Measurements from ENCODE around the gene MAPRE3. TPM values are rescaled to one million over a fixed set of nuclear protein-coding genes. Genes with fewer than 3 reads are reported as not detected.

MAPRE3 gene
- total and polyA plus RNA-seq, 4 donors, result 21.2 to 200 (median 115) TPM

DNA sequence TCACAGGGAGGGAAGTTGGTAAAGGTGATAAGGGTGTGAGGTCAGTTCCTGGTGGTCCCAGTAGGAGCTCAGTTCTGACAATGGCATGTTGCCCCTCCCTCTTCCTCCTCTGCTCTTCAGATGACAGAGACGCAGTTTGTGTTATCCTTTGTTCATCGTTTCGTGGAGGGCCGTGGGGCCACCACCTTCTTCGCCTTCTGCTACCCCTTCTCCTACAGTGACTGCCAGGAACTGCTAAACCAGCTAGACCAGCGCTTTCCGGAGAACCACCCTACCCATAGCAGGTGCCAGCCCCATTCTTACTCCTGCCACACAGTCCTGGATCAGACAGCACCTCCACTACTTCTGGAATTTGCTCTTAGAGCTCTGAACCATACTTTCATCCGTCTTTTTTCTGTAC is 83.3 kb downstream of the MAPRE3 start:
- Histone ChIP-seq H3K9me3 (ENCODE audit: control insufficient read depth, insufficient read depth, low read length) (no peaks in the 10 kb centered on the region), H3K27me3 (ENCODE audit: control insufficient read depth, insufficient read depth, low read length) (no peaks in the 10 kb centered on the region), H3K27ac (ENCODE audit: low read depth, low read length) (no peak overlapping the region), H3K36me3 (ENCODE audit: control insufficient read depth, insufficient read depth, low read length) (peaks cover 58% of the 10 kb centered on the region), H3K4me3 (ENCODE audit: low read depth, low read length) (no peak overlapping the region), H3K4me1 (ENCODE audit: control insufficient read depth, insufficient read depth, low read length) (peaks cover 21% of the 10 kb centered on the region)
- 85% methylated on average over 8 of the region's 8 CpGs for WGBS (ENCODE audit: insufficient coverage)
- no peak for DNase-seq (ENCODE audit: low read depth in 4 of 6, low spot score in 6 of 6)

GRCh38 chr2:27054721-27055120 is 84.3 kb downstream of the MAPRE3 start:
- H3K4me3 ChIP-seq (ENCODE audit: low read depth, low read length), result no peak overlapping the region
- DNase-seq (ENCODE audit: low read depth in 4 of 6, low spot score in 6 of 6), result no peak
- 95% methylated on average over 9 of the region's 11 CpGs for WGBS (ENCODE audit: insufficient coverage)
- peaks cover 12% of the 10 kb centered on the region for H3K4me1 ChIP-seq (ENCODE audit: control insufficient read depth, insufficient read depth, low read length)
- H3K9me3 ChIP-seq (ENCODE audit: control insufficient read depth, insufficient read depth, low read length), result no peaks in the 10 kb centered on the region
- peaks cover 67% of the 10 kb centered on the region for H3K36me3 ChIP-seq (ENCODE audit: control insufficient read depth, insufficient read depth, low read length)
- H3K27me3 ChIP-seq (ENCODE audit: control insufficient read depth, insufficient read depth, low read length), result no peaks in the 10 kb centered on the region
- H3K27ac ChIP-seq (ENCODE audit: low read depth, low read length), result no peak overlapping the region

DNA sequence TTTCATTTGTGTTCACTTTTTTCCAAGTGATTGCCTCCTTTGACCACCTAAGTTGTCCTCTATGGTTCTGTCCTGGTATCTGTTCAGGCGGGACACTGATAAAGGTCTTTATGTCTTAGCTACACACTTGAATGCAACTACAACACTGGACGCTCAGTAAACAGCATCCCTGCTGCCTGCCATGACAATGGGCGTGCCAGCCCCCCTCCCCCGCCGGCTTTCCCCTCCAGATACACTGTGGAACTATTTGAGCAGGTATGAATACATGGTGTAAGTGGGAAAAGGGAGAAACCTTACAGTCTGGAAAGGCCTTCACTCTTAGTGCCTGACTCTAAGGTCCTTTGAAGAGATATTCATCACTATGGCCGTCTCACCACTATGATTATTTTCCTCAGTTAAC is 86.7 kb downstream of the MAPRE3 start:
- DNase-seq (ENCODE audit: low read depth in 4 of 6, low spot score in 6 of 6), result no peak
- Histone ChIP-seq H3K4me1 (ENCODE audit: control insufficient read depth, insufficient read depth, low read length) (peaks cover 5% of the 10 kb centered on the region), H3K9me3 (ENCODE audit: control insufficient read depth, insufficient read depth, low read length) (no peaks in the 10 kb centered on the region), H3K4me3 (ENCODE audit: low read depth, low read length) (no peak overlapping the region), H3K36me3 (ENCODE audit: control insufficient read depth, insufficient read depth, low read length) (peaks cover 77% of the 10 kb centered on the region), H3K27me3 (ENCODE audit: control insufficient read depth, insufficient read depth, low read length) (no peaks in the 10 kb centered on the region), H3K27ac (ENCODE audit: low read depth, low read length) (no peak overlapping the region)
- no CpG with 5 or more reads among the region's 6 CpGs for WGBS (ENCODE audit: insufficient coverage)

GRCh38 chr2:27058210-27058609 is 87.8 kb downstream of the MAPRE3 start:
- Histone ChIP-seq H3K36me3 (ENCODE audit: control insufficient read depth, insufficient read depth, low read length) (peaks cover 77% of the 10 kb centered on the region), H3K27me3 (ENCODE audit: control insufficient read depth, insufficient read depth, low read length) (no peaks in the 10 kb centered on the region), H3K4me3 (ENCODE audit: low read depth, low read length) (no peak overlapping the region), H3K9me3 (ENCODE audit: control insufficient read depth, insufficient read depth, low read length) (no peaks in the 10 kb centered on the region), H3K27ac (ENCODE audit: low read depth, low read length) (no peak overlapping the region), H3K4me1 (ENCODE audit: control insufficient read depth, insufficient read depth, low read length) (no peaks in the 10 kb centered on the region)
- no peak for DNase-seq (ENCODE audit: low read depth in 4 of 6, low spot score in 6 of 6)
- 96% methylated on average over 10 of the region's 10 CpGs for WGBS (ENCODE audit: insufficient coverage)

GRCh38 chr2:27059141-27059820 is 88.8 kb downstream of the MAPRE3 start:
- Histone ChIP-seq H3K9me3 (ENCODE audit: control insufficient read depth, insufficient read depth, low read length) (no peaks in the 10 kb centered on the region), H3K4me1 (ENCODE audit: control insufficient read depth, insufficient read depth, low read length) (no peaks in the 10 kb centered on the region), H3K36me3 (ENCODE audit: control insufficient read depth, insufficient read depth, low read length) (peaks cover 71% of the 10 kb centered on the region), H3K27ac (ENCODE audit: low read depth, low read length) (no peak overlapping the region), H3K27me3 (ENCODE audit: control insufficient read depth, insufficient read depth, low read length) (no peaks in the 10 kb centered on the region), H3K4me3 (ENCODE audit: low read depth, low read length) (no peak overlapping the region)
- DNase-seq (ENCODE audit: low read depth in 4 of 6, low spot score in 6 of 6), result no peak
- 89% methylated on average over 15 of the region's 15 CpGs for WGBS (ENCODE audit: insufficient coverage)

DNA sequence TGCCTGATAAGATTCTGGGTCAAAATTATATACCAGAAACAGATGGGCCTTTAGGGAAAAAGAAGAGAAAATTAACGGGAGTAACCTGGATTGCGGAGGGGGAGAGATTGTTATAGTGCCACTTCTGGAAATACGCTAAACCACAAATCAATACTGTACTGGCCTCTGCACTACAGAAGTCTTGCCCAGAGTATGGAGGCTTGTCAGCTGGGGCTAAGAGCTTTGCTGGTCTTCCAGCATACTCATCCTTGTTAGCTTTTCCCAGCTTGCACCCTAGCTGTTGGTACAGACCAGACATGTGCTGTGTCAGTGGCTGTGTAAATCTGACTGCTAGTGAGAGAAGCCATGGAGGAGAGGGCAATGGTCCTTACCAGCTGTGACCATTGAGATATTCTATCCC is 89.9 kb downstream of the MAPRE3 start:
- peaks cover 65% of the 10 kb centered on the region for H3K36me3 ChIP-seq (ENCODE audit: control insufficient read depth, insufficient read depth, low read length)
- H3K27ac ChIP-seq (ENCODE audit: low read depth, low read length), result no peak overlapping the region
- H3K4me3 ChIP-seq (ENCODE audit: low read depth, low read length), result no peak overlapping the region
- no peaks in the 10 kb centered on the region for H3K4me1 ChIP-seq (ENCODE audit: control insufficient read depth, insufficient read depth, low read length)
- WGBS (ENCODE audit: insufficient coverage), result no CpG with 5 or more reads among the region's 3 CpGs
- no peaks in the 10 kb centered on the region for H3K27me3 ChIP-seq (ENCODE audit: control insufficient read depth, insufficient read depth, low read length)
- no peaks in the 10 kb centered on the region for H3K9me3 ChIP-seq (ENCODE audit: control insufficient read depth, insufficient read depth, low read length)
- DNase-seq (ENCODE audit: low read depth in 4 of 6, low spot score in 6 of 6), result no peak

DNA sequence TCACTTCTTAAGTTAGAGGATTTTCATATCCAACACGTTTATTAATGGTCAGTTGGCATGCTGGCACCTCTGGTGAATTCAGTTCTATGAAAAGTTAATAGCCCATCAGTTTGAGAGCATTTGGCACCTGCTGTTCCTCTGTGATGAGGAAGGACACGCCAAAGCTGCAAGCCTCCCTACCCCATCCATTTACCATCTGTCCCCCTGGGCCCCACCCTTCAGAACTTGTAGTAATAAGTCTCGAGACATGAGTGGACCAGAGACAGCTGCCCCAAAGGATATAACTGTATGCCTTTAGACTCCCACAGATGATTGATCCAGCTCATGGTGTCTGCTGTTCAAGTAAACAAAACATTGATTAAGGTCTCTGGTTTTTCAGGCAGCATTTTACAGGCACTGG is 94.7 kb downstream of the MAPRE3 start:
- WGBS (ENCODE audit: insufficient coverage), result no CpG with 5 or more reads among the region's 3 CpGs

GRCh38 chr2:27067385-27067784 is 96.9 kb downstream of the MAPRE3 start:
- no peaks in the 10 kb centered on the region for H3K27me3 ChIP-seq (ENCODE audit: control insufficient read depth, insufficient read depth, low read length)
- H3K9me3 ChIP-seq (ENCODE audit: control insufficient read depth, insufficient read depth, low read length), result no peaks in the 10 kb centered on the region
- H3K4me3 ChIP-seq (ENCODE audit: low read depth, low read length), result no peak overlapping the region
- DNase-seq (ENCODE audit: low read depth in 4 of 6, low spot score in 6 of 6), result no peak
- H3K27ac ChIP-seq (ENCODE audit: low read depth, low read length), result no peak overlapping the region
- 97% methylated on average over 5 of the region's 5 CpGs for WGBS (ENCODE audit: insufficient coverage)
- peaks cover 49% of the 10 kb centered on the region for H3K36me3 ChIP-seq (ENCODE audit: control insufficient read depth, insufficient read depth, low read length)
- H3K4me1 ChIP-seq (ENCODE audit: control insufficient read depth, insufficient read depth, low read length), result peaks cover 20% of the 10 kb centered on the region

More for the DNA sequence above, 94.7 kb downstream of the MAPRE3 start:
- H3K27me3 ChIP-seq (ENCODE audit: control insufficient read depth, insufficient read depth, low read length), result no peaks in the 10 kb centered on the region
- H3K4me1 ChIP-seq (ENCODE audit: control insufficient read depth, insufficient read depth, low read length), result peaks cover 12% of the 10 kb centered on the region
- H3K36me3 ChIP-seq (ENCODE audit: control insufficient read depth, insufficient read depth, low read length), result peaks cover 57% of the 10 kb centered on the region
- H3K27ac ChIP-seq (ENCODE audit: low read depth, low read length), result no peak overlapping the region
- no peak overlapping the region for H3K4me3 ChIP-seq (ENCODE audit: low read depth, low read length)
- H3K9me3 ChIP-seq (ENCODE audit: control insufficient read depth, insufficient read depth, low read length), result no peaks in the 10 kb centered on the region
- DNase-seq (ENCODE audit: low read depth in 4 of 6, low spot score in 6 of 6), result no peak

DNA sequence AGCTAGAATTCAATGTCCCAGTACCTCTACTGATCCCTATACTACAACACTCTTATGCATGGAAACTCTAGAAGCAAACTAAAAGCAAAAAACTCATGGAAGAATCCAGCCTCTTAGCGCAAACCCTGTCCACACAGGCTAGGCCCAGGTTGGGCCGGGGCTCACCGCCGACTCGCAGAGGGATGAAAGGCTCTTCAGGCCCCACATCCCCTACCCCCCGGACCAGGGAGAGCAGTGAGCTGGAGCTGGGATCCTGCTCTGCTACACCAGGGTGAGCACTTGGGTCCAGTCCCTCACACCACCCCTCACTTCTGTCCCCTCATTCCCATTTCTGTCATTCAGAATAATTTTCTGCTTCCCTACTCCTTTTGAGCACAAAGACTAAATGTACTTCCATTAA is 99.0 kb downstream of the MAPRE3 start:
- peaks cover 25% of the 10 kb centered on the region for H3K4me1 ChIP-seq (ENCODE audit: control insufficient read depth, insufficient read depth, low read length)
- WGBS (ENCODE audit: insufficient coverage), result 93% methylated on average over 6 of the region's 6 CpGs

GRCh38 chr2:27069961-27070618 is 99.7 kb downstream of the MAPRE3 start:
- no peak overlapping the region for H3K27ac ChIP-seq (ENCODE audit: low read depth, low read length)
- H3K4me1 ChIP-seq (ENCODE audit: control insufficient read depth, insufficient read depth, low read length), result peaks cover 25% of the 10 kb centered on the region
- peaks cover 37% of the 10 kb centered on the region for H3K36me3 ChIP-seq (ENCODE audit: control insufficient read depth, insufficient read depth, low read length)
- peak overlapping the region; percentile 89 for H3K4me3 ChIP-seq (ENCODE audit: low read depth, low read length)
- H3K27me3 ChIP-seq (ENCODE audit: control insufficient read depth, insufficient read depth, low read length), result no peaks in the 10 kb centered on the region
- WGBS (ENCODE audit: insufficient coverage), result 100% methylated on average over 3 of the region's 8 CpGs
- H3K9me3 ChIP-seq (ENCODE audit: control insufficient read depth, insufficient read depth, low read length), result no peaks in the 10 kb centered on the region
- no peak for DNase-seq (ENCODE audit: low read depth in 4 of 6, low spot score in 6 of 6)

More for the DNA sequence above, 99.0 kb downstream of the MAPRE3 start:
- H3K27ac ChIP-seq (ENCODE audit: low read depth, low read length), result no peak overlapping the region
- no peak overlapping the region for H3K4me3 ChIP-seq (ENCODE audit: low read depth, low read length)
- no peaks in the 10 kb centered on the region for H3K9me3 ChIP-seq (ENCODE audit: control insufficient read depth, insufficient read depth, low read length)
- DNase-seq (ENCODE audit: low read depth in 4 of 6, low spot score in 6 of 6), result no peak
- H3K27me3 ChIP-seq (ENCODE audit: control insufficient read depth, insufficient read depth, low read length), result no peaks in the 10 kb centered on the region
- peaks cover 41% of the 10 kb centered on the region for H3K36me3 ChIP-seq (ENCODE audit: control insufficient read depth, insufficient read depth, low read length)

Measured in spinal cord (tissue), 10 donors.